Body of pancreas (tissue), 4 donors: ENCODE results near the gene ZMYM4. TPM values are rescaled to one million over a fixed set of nuclear protein-coding genes. Genes with fewer than 3 reads are reported as not detected.
"Not testable (repeated sequence)": the region's sequence is repeated elsewhere in the genome, so short reads cannot be mapped to it uniquely, and the experiment has no call there.

Experiments used
- ATAC-seq: fragments of 150-250 bp; one replicate; pipeline ENCODE4 v1.9.1; 2016
- DNase-seq, 4 donors: peaks; one replicate each; pipeline ENCODE4 v3.0.0-alpha.2; 2019
- H3K27ac ChIP-seq, 4 donors: fragments of 200-600 bp; sonication (generic); 1 replicate in 3 of 4; 2 replicates in 1 of 4; pipeline versions ENCODE4 v1.5.1 to v1.6.1; 2016 to 2019; ENCODE audit warnings: mild to moderate bottlenecking in 1 of 4, mixed read lengths in 1 of 4, moderate library complexity in 1 of 4
- H3K27me3 ChIP-seq, 2 donors: fragments of 200-600 bp; sonication (generic); one replicate each; pipeline ENCODE4 v1.6.0; 2016; ENCODE audit warnings: mild to moderate bottlenecking in 1 of 2
- H3K36me3 ChIP-seq, 2 donors: fragments of 200-600 bp; sonication (generic); replicated peaks in 1 of 2; 2 replicates each; pipeline ENCODE4 v1.5.1; 2016; ENCODE audit warnings: low read depth in 2 of 2; ENCODE audit not compliant: insufficient read depth in 1 of 2
- H3K4me1 ChIP-seq: fragments of 200-600 bp; sonication (generic); one replicate; pipeline ENCODE4 v1.6.0; 2016
- H3K4me3 ChIP-seq, 2 donors: fragments of 200-600 bp; sonication (generic); 1 replicate in 1 of 2; 2 replicates in 1 of 2; pipeline ENCODE4 v1.5.1; 2016 to 2019
- H3K9me3 ChIP-seq, 3 donors: fragments of 200-600 bp; sonication (generic); 1 replicate in 2 of 3; 2 replicates in 1 of 3; pipeline ENCODE4 v1.5.1; 2016
- POLR2A ChIP-seq, 3 donors: fragments of 450-650 bp; IDR thresholded peaks; one replicate each; pipeline ENCODE4 v1.6.1; 2016; ENCODE audit warnings: antibody characterized with exemption in 3 of 3, mild to moderate bottlenecking in 2 of 3
- WGBS, 2 donors: methylation state at CpG; one replicate each; pipeline ENCODE4 v1.1.5; 2017; 5-methylcytosine and 5-hydroxymethylcytosine counted together
- intact Hi-C: fragments of 100-400 bp; cut with DNase I; formaldehyde crosslinking; loops from one replicate; pipeline ENCODE4 v1.15.1; 2023
- total RNA-seq, 2 donors: library from RNA; depleted of rRNA; stranded (reverse); fragments of >200 nt; gene quantifications; one replicate each; pipeline ENCODE4 v1.1.0, GENCODE V29; 2016
- TF ChIP-seq, protein P1 (sequence below), 7 experiments: fragments of 450-650 bp in 4 of 7; fragments of 200-600 bp in 3 of 7; sonication (generic) in 3 of 7; IDR thresholded peaks; one replicate each; pipeline ENCODE4 v1.5.1; 2016 to 2019; ENCODE audit warnings: antibody characterized with exemption in 7 of 7

The ZMYM4 gene
- total RNA-seq, 2 donors from 2014 or later: 15.2 to 33.2 TPM

DNA sequence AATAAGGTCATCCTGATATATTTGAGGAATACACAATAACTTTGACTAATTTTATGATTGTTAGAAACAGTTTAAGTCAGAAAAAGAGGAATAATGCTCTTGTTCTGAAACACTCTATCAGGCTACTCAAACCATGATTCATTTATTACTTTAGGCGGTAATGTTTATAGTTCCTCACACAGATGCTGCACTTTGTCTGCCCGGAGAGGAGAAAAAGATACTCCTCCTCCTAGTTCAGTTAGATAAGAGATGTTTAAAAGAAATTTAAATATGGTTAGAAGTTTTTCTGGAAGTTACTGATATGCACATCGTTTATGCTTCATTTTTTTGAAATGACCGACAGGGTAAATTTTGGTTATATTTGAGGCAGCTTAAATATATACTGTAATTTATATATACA is 103.0 kb downstream of the ZMYM4 start:
- H3K27me3 ChIP-seq: no peaks in the 10 kb centered on the region
- no peak for DNase-seq
- WGBS, 2 donors: 80 to 84% methylated on average over 4 of the region's 4 CpGs
- H3K4me1 ChIP-seq: peaks cover 6% of the 10 kb centered on the region
- H3K9me3 ChIP-seq: no peaks in the 10 kb centered on the region
- TF ChIP-seq POLR2A (IDR thresholded peaks at IDR 0.05): no peak
- TF ChIP-seq, protein P1, sequence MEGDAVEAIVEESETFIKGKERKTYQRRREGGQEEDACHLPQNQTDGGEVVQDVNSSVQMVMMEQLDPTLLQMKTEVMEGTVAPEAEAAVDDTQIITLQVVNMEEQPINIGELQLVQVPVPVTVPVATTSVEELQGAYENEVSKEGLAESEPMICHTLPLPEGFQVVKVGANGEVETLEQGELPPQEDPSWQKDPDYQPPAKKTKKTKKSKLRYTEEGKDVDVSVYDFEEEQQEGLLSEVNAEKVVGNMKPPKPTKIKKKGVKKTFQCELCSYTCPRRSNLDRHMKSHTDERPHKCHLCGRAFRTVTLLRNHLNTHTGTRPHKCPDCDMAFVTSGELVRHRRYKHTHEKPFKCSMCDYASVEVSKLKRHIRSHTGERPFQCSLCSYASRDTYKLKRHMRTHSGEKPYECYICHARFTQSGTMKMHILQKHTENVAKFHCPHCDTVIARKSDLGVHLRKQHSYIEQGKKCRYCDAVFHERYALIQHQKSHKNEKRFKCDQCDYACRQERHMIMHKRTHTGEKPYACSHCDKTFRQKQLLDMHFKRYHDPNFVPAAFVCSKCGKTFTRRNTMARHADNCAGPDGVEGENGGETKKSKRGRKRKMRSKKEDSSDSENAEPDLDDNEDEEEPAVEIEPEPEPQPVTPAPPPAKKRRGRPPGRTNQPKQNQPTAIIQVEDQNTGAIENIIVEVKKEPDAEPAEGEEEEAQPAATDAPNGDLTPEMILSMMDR (IDR thresholded peaks at IDR 0.05): no peak
- no peak overlapping the region for H3K4me3 ChIP-seq
- ATAC-seq: no peak
- H3K36me3 ChIP-seq: peaks cover 0 to 1% of the 10 kb centered on the region in 2 donors
- no peak overlapping the region for H3K27ac ChIP-seq
- intact Hi-C loops: no loop called here

DNA sequence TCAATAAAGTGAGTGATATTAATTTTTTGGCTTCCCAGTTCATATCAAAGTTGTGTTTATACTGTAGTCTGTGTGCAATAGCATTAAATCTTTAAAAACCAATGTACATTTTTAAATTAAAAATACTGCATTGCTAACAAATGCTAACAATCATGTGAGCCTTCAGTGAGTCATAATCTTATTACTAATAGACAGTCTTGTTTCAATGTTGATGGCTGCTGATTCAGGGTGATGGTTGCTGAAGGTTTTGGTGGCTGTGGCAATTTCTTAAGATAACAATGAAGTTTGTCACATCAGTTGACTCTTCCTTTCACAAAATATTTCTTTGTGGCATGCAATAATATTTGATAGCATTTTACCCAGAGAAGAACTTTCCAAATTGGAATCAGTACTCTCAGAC is 109.0 kb downstream of the ZMYM4 start:
- intact Hi-C loops: no loop called here
- no peaks in the 10 kb centered on the region for H3K9me3 ChIP-seq
- H3K27me3 ChIP-seq: no peaks in the 10 kb centered on the region
- H3K4me1 ChIP-seq: no peaks in the 10 kb centered on the region
- H3K27ac ChIP-seq: no peak overlapping the region
- H3K4me3 ChIP-seq: no peak overlapping the region
- DNase-seq (no peak), ATAC-seq (no peak)
- no peaks in the 10 kb centered on the region for H3K36me3 ChIP-seq
- TF ChIP-seq POLR2A (IDR thresholded peaks at IDR 0.05): no peak
- TF ChIP-seq, protein P1 (IDR thresholded peaks at IDR 0.05): no peak

DNA sequence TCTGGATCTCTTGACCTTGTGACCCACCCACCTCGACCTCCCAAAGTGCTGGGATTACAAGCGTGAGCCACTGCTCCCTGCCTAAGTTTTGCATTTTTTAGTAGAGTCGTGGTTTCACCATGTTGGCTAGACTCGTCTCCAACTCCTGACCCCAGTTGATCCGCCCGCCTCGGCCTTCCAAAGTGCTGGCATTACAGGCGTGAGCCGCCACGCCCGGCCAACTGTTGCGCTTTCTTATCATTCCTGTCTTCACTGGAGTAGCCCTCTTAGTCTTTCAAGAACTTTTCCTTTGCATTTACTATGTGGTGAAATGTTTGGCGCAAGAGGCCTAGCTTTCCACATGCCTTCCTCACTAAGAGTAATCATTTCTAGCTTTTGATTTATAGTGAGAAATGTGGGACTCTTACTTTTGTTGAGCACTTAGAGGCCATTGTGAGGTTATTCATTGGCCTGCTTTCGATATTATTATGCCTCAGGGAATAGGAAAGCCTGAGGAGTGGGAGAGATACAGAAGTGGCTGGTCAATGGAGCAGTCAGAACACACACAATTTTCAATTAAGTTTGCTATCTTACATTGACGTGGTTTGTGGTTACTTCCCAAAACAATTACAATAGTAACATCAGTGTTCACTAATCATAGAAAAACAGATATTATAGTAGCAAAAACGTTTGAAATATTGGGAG is 111.0 kb downstream of the ZMYM4 start:
- ATAC-seq (no peak), DNase-seq (no peak)
- H3K9me3 ChIP-seq: no peaks in the 10 kb centered on the region
- H3K4me3 ChIP-seq: no peak overlapping the region
- no peaks in the 10 kb centered on the region for H3K36me3 ChIP-seq
- intact Hi-C loops: no loop called here
- no peaks in the 10 kb centered on the region for H3K4me1 ChIP-seq
- H3K27me3 ChIP-seq: no peaks in the 10 kb centered on the region
- TF ChIP-seq, protein P1 (IDR thresholded peaks at IDR 0.05): no peak
- no peak for TF ChIP-seq POLR2A (IDR thresholded peaks at IDR 0.05)
- H3K27ac ChIP-seq: no peak overlapping the region
- 90 to 93% methylated on average over 16 of the region's 16 CpGs for WGBS, 2 donors

DNA sequence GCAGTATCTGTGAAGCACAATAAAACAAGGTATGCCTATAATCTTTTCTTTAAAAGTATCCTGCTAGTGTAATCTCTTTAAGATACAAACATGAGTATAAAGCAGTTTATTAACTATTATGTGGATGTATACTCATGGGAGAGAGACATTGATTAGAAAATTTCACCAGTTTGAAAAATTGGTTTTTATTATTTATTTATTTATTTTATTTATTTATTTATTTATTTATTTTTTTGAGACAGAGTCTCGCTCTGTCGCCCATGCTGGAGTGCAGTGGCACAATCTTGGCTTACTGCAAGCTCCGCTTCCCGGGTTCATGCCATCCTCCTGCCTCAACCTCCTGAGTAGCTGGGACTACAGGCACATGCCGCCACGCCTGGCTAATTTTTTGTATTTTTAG is 111.6 kb downstream of the ZMYM4 start:
- H3K27ac ChIP-seq, H3K36me3 ChIP-seq, ATAC-seq, H3K27me3 ChIP-seq, DNase-seq, intact Hi-C loops, H3K4me3 ChIP-seq, H3K4me1 ChIP-seq, H3K9me3 ChIP-seq: not testable (repeated sequence)
- 93 to 95% methylated on average over 6 of the region's 6 CpGs for WGBS, 2 donors

DNA sequence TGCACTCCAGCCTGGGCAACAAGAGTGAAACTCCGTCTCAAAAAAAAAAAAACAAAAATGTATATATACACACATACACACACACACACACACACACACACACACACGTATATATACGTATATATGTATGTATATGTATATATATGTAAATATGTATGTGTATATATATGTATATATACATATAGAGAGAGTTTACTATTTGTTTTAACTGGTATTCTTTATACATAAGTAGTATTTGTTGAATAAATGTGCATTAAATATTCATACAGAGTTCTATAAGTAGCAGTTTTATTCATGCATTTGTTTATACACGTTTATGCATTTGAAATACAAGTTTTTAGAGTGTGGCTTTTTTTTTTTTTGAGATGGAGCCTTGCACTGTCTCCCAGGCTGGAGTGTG is 113.6 kb downstream of the ZMYM4 start:
- Histone ChIP-seq H3K4me3 (no peak overlapping the region), H3K27ac (no peak overlapping the region), H3K36me3 (peaks cover 0 to 3% of the 10 kb centered on the region in 2 donors), H3K27me3 (no peaks in the 10 kb centered on the region), H3K9me3 (no peaks in the 10 kb centered on the region), H3K4me1 (peaks cover 5% of the 10 kb centered on the region)
- DNase-seq (no peak), ATAC-seq (no peak)
- intact Hi-C loops: no loop called here
- 85 to 91% methylated on average over 4 of the region's 4 CpGs for WGBS, 2 donors
- TF ChIP-seq POLR2A (IDR thresholded peaks at IDR 0.05): no peak
- TF ChIP-seq, protein P1 (IDR thresholded peaks at IDR 0.05): no peak
